Naive thymus-derived CD4-positive, alpha-beta T cell (primary cell): ENCODE data around the gene TRIM74. TPM values are rescaled to one million over a fixed set of nuclear protein-coding genes. Genes with fewer than 3 reads are reported as not detected.
"Not testable (repeated sequence)": the region's sequence is repeated elsewhere in the genome, so short reads cannot be mapped to it uniquely, and the experiment has no call there.

Experiments
- ATAC-seq: fragments of 150-1000 bp; cut with Tn5 transposase; 2 replicates; pipeline ENCODE4 v1.10.0; 2021; ENCODE audit warnings: mild to moderate bottlenecking, moderate library complexity
- CTCF ChIA-PET: fragments of 350-600 bp; sonication (Branson Sonifier 250); formaldehyde crosslinking; loops from one replicate; lab custom pipeline; 2021; ENCODE audit warnings: antibody characterized with exemption; lab: Charles Lee
- POLR2A ChIA-PET: fragments of 350-600 bp; sonication (Branson Sonifier 250); formaldehyde crosslinking; loops from one replicate; lab custom pipeline; 2021; ENCODE audit warnings: antibody characterized with exemption, inconsistent platforms; lab: Charles Lee
- DNase-seq, 9 donors: peaks; one replicate each; pipeline versions ENCODE4 v3.0.0 to v3.0.0-alpha.2; 2020 to 2022; ENCODE audit warnings: mixed read lengths in 1 of 9
- H3K27ac ChIP-seq: one replicate; pipeline ENCODE4 v1.7.0; 2013; ENCODE audit warnings: mild to moderate bottlenecking, low read depth, low read length, moderate library complexity
- H3K27me3 ChIP-seq, 2 donors: one replicate each; pipeline ENCODE4 v1.7.0; 2013; ENCODE audit warnings: low read length in 2 of 2, mild to moderate bottlenecking in 2 of 2, moderate library complexity in 2 of 2; ENCODE audit not compliant: control insufficient read depth in 2 of 2, insufficient read depth in 2 of 2
- H3K36me3 ChIP-seq, 3 experiments: 1 replicate in 2 of 3; 2 replicates in 1 of 3; pipeline ENCODE4 v1.7.0; 2013; ENCODE audit warnings: low read length in 3 of 3, mild to moderate bottlenecking in 3 of 3, moderate library complexity in 1 of 3; ENCODE audit not compliant: insufficient read depth in 3 of 3, control insufficient read depth in 2 of 3
- H3K4me1 ChIP-seq, 2 donors: one replicate each; pipeline ENCODE4 v1.7.0; 2013; ENCODE audit warnings: low read length in 2 of 2, mild to moderate bottlenecking in 2 of 2, moderate library complexity in 1 of 2; ENCODE audit not compliant: control insufficient read depth in 2 of 2, insufficient read depth in 2 of 2
- H3K4me3 ChIP-seq: 2 replicates; pipeline ENCODE4 v1.7.0; 2013; ENCODE audit warnings: mild to moderate bottlenecking, low read length
- H3K9me3 ChIP-seq, 3 experiments: 1 replicate in 2 of 3; 2 replicates in 1 of 3; pipeline ENCODE4 v1.7.0; 2013; ENCODE audit warnings: low read length in 3 of 3; ENCODE audit not compliant: control insufficient read depth in 2 of 3
- H3K27ac Mint-ChIP-seq, 9 donors: one replicate each; pipeline ENCODE4 v1.8.0; 2020 to 2022; ENCODE audit warnings: mixed read lengths in 9 of 9, mild to moderate bottlenecking in 8 of 9, moderate library complexity in 5 of 9, inconsistent platforms in 2 of 9
- H3K27me3 Mint-ChIP-seq, 5 donors: one replicate each; pipeline ENCODE4 v1.8.0; 2021 to 2022; ENCODE audit warnings: mixed read lengths in 5 of 5, mild to moderate bottlenecking in 1 of 5
- H3K36me3 Mint-ChIP-seq, 5 donors: one replicate each; pipeline ENCODE4 v1.8.0; 2020 to 2022; ENCODE audit warnings: mixed read lengths in 5 of 5, mild to moderate bottlenecking in 3 of 5, inconsistent platforms in 1 of 5
- H3K4me1 Mint-ChIP-seq, 7 donors: one replicate each; pipeline ENCODE4 v1.8.0; 2020 to 2022; ENCODE audit warnings: mixed read lengths in 7 of 7, mild to moderate bottlenecking in 3 of 7, inconsistent platforms in 1 of 7
- H3K4me3 Mint-ChIP-seq, 10 donors: one replicate each; pipeline ENCODE4 v1.8.0; 2020 to 2022; ENCODE audit warnings: mild to moderate bottlenecking in 10 of 10, mixed read lengths in 10 of 10, moderate library complexity in 6 of 10, inconsistent platforms in 2 of 10
- H3K9me3 Mint-ChIP-seq, 11 donors: one replicate each; pipeline ENCODE4 v1.8.0; 2020 to 2022; ENCODE audit warnings: mixed read lengths in 11 of 11, mild to moderate bottlenecking in 4 of 11, inconsistent platforms in 1 of 11, moderate library complexity in 1 of 11
- intact Hi-C, 2 donors: fragments of 100-400 bp; cut with micrococcal nuclease; formaldehyde crosslinking; loops; one replicate each; pipeline ENCODE4 v1.15.1; 2023
- polyA plus RNA-seq, 2 donors: library from polyadenylated mRNA; unstranded; fragments of 300-500 nt; fragmentation: Illumina TruSeq; gene quantifications; one replicate each; pipeline ENCODE4 v1.2.3, GENCODE V29; 2021
- total RNA-seq, 6 experiments: library from RNA in 5 of 6; stranded (reverse) in 5 of 6; gene quantifications; 1 replicate in 5 of 6; 2 replicates in 1 of 6; pipeline ENCODE4 v1.2.3 and lab custom pipeline; 2021 to 2026

The TRIM74 gene
- total and polyA plus RNA-seq, 7 experiments from 2014 or later: 0.31 to 9.4 (median 4.4) TPM; not detected in 1

DNA sequence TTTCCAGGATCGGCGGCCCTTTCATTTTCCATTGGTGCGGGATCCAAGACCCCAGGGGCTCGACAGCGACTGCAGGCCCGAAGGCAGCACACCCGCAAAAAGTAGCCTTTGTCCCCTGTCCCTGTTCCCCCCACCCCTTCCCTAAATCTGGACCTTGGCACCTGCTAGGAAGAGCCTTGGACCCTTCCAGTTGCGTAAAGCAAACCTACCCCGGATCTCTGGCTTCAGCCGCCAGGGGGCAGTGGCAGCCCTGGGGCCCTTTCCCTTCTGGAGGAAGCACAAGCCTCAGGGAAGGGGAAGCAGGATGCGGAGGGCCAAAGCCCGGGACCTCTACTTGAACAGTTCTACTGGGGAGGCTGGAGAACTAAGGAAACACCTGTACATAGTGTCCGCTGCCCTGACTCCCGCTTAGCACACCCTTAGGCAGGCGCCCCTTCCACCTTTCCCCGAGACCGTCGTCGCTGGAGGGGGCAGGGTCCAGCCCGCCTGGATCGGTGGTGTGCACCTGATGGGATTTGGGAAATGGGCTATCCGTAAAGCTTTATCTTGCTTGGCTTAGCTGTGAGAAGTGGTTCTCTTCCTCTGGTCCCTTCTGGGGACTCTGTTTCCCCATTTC lies 23.0 kb downstream of the TRIM74 start:
- H3K27me3 ChIP-seq, H3K27ac ChIP-seq, H3K9me3 ChIP-seq, H3K4me3 Mint-ChIP-seq, CTCF ChIA-PET, ATAC-seq, H3K4me1 Mint-ChIP-seq, H3K4me1 ChIP-seq, H3K27me3 Mint-ChIP-seq, intact Hi-C loops, H3K36me3 Mint-ChIP-seq, POLR2A ChIA-PET, H3K9me3 Mint-ChIP-seq, H3K4me3 ChIP-seq: not testable (repeated sequence)
- peak overlapping the region in 3 of 9 donors; percentile 2 to 68 (median 62) for H3K27ac Mint-ChIP-seq
- peak in 1 of 9 donors; percentile 12 for DNase-seq
- H3K36me3 ChIP-seq: peaks cover 0 to 17% (median 0%) of the 10 kb centered on the region in 3 experiments

DNA sequence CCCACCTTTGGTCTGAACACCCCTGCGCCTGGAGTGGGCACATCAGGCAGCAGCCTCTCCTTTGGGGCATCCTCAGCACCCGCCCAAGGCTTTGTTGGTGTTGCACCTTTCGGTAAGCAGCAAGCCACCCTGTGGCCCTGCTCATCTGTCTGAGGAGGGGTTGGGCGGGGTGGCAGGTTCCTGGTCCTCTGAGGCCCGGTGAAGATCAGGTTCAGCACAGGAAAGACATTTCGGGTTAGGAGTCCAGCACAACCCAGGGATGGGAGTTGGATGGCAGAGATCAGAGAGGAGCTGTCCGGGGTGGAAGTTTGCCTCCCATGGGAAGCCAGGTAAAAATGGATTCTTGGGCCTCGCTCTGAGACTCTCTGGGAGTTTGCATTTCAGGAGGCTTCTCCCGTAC lies 23.7 kb downstream of the TRIM74 start:
- H3K4me1 Mint-ChIP-seq, H3K27ac ChIP-seq, H3K4me1 ChIP-seq, H3K9me3 Mint-ChIP-seq, H3K36me3 Mint-ChIP-seq, H3K4me3 Mint-ChIP-seq, CTCF ChIA-PET, ATAC-seq, H3K9me3 ChIP-seq, H3K27ac Mint-ChIP-seq, POLR2A ChIA-PET, H3K27me3 ChIP-seq, H3K27me3 Mint-ChIP-seq, intact Hi-C loops, H3K4me3 ChIP-seq: not testable (repeated sequence)
- peak in 1 of 9 donors; percentile 17 for DNase-seq
- H3K36me3 ChIP-seq: peaks cover 0 to 17% (median 0%) of the 10 kb centered on the region in 3 experiments

DNA sequence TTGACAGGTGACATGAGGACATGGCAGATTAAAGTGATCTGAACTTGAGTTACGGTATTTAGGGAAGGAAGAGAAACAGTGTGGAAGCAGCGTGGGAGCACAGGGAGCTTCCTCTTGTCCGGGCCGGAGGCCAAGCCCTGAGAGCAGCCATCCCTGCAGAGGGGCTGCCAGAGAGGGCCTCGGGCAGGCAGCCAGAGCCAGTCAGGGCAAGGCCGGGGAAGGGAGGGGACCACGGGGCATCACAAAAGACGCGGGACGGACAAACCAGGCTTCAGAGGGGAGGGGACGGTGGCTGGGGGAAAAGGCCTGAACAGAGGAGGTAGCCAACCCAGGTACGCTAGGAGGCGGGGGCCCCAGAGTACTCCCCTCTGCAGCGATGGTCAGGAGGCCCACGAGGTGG lies 24.3 kb downstream of the TRIM74 start:
- POLR2A ChIA-PET, CTCF ChIA-PET, H3K27ac Mint-ChIP-seq, ATAC-seq, H3K4me3 ChIP-seq, H3K4me1 ChIP-seq, H3K27ac ChIP-seq, H3K9me3 ChIP-seq, H3K27me3 ChIP-seq, intact Hi-C loops, H3K4me3 Mint-ChIP-seq, H3K36me3 Mint-ChIP-seq, H3K27me3 Mint-ChIP-seq, H3K9me3 Mint-ChIP-seq, H3K4me1 Mint-ChIP-seq: not testable (repeated sequence)
- DNase-seq: peak in 1 of 9 donors; percentile 16
- H3K36me3 ChIP-seq: peaks cover 0 to 17% (median 0%) of the 10 kb centered on the region in 3 experiments

DNA sequence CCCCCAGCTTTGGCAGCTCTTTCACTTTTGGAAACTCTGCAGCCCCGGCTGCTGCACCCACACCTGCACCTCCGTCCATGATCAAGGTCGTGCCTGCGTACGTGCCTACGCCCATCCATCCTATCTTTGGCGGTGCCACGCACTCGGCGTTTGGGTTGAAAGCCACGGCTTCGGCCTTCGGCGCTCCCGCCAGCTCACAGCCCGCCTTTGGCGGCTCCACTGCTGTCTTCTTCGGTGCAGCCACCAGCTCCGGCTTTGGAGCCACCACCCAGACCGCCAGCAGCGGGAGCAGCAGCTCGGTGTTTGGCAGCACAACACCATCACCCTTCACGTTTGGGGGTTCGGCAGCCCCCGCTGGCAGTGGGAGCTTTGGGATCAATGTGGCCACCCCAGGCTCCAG lies 26.3 kb downstream of the TRIM74 start:
- intact Hi-C loops, POLR2A ChIA-PET, H3K27me3 Mint-ChIP-seq, H3K27ac ChIP-seq, H3K4me3 Mint-ChIP-seq, CTCF ChIA-PET, H3K9me3 Mint-ChIP-seq, H3K9me3 ChIP-seq, H3K4me3 ChIP-seq, H3K27ac Mint-ChIP-seq, H3K27me3 ChIP-seq, H3K4me1 ChIP-seq, ATAC-seq: not testable (repeated sequence)
- peak in 1 of 9 donors; percentile 10 for DNase-seq
- H3K36me3 ChIP-seq: peaks cover 0 to 19% (median 0%) of the 10 kb centered on the region in 3 experiments
- Mint-ChIP-seq H3K4me1 (peaks cover 5 to 20% (median 14%) of the 10 kb centered on the region in 7 donors), H3K36me3 (peaks cover 4 to 14% (median 8%) of the 10 kb centered on the region in 5 donors)

DNA sequence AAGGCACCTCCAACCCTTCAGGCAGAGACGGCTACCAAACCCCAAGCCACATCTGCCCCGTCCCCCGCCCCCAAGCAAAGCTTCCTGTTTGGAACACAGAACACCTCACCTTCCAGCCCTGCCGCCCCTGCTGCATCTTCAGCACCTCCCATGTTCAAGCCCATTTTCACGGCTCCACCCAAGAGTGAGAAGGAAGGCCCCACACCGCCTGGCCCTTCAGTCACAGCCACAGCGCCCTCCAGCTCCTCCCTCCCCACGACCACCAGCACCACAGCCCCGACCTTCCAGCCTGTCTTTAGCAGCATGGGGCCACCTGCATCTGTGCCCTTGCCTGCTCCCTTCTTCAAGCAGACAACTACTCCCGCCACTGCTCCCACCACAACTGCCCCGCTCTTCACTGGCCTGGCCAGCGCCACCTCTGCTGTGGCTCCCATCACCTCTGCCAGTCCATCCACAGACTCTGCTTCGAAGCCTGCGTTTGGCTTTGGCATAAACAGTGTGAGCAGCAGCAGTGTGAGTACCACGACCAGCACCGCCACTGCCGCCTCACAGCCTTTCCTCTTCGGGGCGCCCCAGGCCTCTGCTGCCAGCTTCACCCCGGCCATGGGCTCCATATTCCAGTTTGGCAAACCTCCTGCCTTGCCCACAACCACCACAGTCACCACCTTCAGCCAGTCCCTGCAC lies 27.1 kb downstream of the TRIM74 start:
- H3K9me3 ChIP-seq, H3K27ac ChIP-seq, H3K9me3 Mint-ChIP-seq, H3K27me3 Mint-ChIP-seq, intact Hi-C loops, H3K4me3 ChIP-seq, POLR2A ChIA-PET, CTCF ChIA-PET, H3K27me3 ChIP-seq, H3K4me3 Mint-ChIP-seq: not testable (repeated sequence)
- DNase-seq (peak in 1 of 9 donors; percentile 14), ATAC-seq (peak; percentile 33)
- peaks cover 9 to 28% (median 22%) of the 10 kb centered on the region in 7 donors for H3K4me1 Mint-ChIP-seq
- peaks cover 4 to 14% (median 8%) of the 10 kb centered on the region in 5 donors for H3K36me3 Mint-ChIP-seq
- H3K4me1 ChIP-seq: peaks cover 0 to 12% of the 10 kb centered on the region in 2 donors
- peak overlapping the region in 1 of 9 donors; percentile 69 for H3K27ac Mint-ChIP-seq
- peaks cover 0 to 19% (median 0%) of the 10 kb centered on the region in 3 experiments for H3K36me3 ChIP-seq

DNA sequence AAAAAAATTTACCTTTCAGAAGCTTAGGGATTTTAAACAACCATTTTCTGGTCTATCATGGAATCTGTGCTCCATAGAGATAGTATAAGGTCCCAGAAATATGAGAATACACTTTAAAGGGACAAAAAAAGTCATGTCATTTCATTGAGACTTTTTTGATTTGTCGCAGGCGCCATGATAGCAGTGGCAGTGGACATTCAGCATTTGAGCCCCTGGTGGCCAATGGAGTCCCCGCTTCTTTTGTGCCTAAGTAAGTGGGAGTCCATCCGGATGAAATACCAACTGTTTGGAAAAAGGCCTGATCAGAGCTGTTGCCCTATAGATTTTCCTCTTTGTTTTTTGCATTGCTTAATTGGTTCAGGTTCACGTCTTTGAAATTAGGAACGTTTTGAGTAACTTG lies 41.0 kb downstream of the TRIM74 start:
- DNase-seq, H3K27me3 ChIP-seq, H3K4me3 Mint-ChIP-seq, H3K9me3 ChIP-seq, H3K27ac ChIP-seq, CTCF ChIA-PET, H3K9me3 Mint-ChIP-seq, H3K27me3 Mint-ChIP-seq, ATAC-seq, H3K4me3 ChIP-seq: not testable (repeated sequence)
- H3K4me1 Mint-ChIP-seq: peaks cover 20 to 48% (median 38%) of the 10 kb centered on the region in 7 donors
- intact Hi-C loops: loop anchor here in 1 of 2 donors (10.0 kb wide), 1 partner anchor 627 kb away; the partner anchor contains the start of gene BCL7B
- Histone ChIP-seq H3K4me1 (peaks cover 5 to 14% of the 10 kb centered on the region in 2 donors), H3K36me3 (peaks cover 7 to 47% (median 13%) of the 10 kb centered on the region in 3 experiments)
- peak overlapping the region in 1 of 9 donors; percentile 27 for H3K27ac Mint-ChIP-seq
- peaks cover 8 to 41% (median 29%) of the 10 kb centered on the region in 5 donors for H3K36me3 Mint-ChIP-seq
- POLR2A ChIA-PET: interaction anchor here (0.6 kb wide), 1 partner anchor 419 kb away, joined by 3 read pairs; no protein-coding TSS in a partner anchor
